ENCODE measurements around the gene NKD1. TPM values are rescaled to one million over a fixed set of nuclear protein-coding genes. Genes with fewer than 3 reads are reported as not detected.

The NKD1 gene
- total RNA-seq, 1 experiment from 2014 or later, result 0.44 TPM

DNA sequence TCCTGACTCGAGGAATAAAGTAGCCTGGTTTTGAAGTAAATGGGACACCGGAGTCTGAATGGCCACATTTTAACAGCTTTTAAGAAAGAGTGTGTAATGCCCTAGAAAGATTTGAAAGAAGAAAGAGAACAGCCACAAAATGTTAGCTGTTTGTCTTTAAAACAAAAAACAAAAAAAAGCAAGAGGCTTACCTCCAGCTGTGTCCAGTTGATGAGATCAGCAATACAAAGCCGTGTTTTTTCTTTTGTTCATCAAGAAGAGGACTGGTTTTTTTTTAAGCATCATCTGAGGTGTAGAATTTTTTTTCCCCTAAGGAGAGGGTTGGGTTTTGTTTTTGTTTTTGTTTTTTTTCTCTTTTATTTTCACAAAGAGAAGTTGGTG lies 58.8 kb downstream of the NKD1 start:
- Histone ChIP-seq H3K4me3 (no peak overlapping the region), H4K20me1 (ENCODE audit: insufficient read depth) (no peaks in the 10 kb centered on the region), H3K4me2 (no peak overlapping the region), H3K27ac (no peak overlapping the region), H3K9me2 (ENCODE audit: insufficient read depth) (no peaks in the 10 kb centered on the region), H3K4me1 (replicated peaks; ENCODE audit: insufficient read depth) (no peaks in the 10 kb centered on the region), H3F3A (ENCODE audit: insufficient read depth, low read depth) (no peaks in the 10 kb centered on the region), H3K36me3 (ENCODE audit: low read depth) (no peaks in the 10 kb centered on the region), H3K9me3 (ENCODE audit: insufficient read depth, low read depth) (no peaks in the 10 kb centered on the region), H3K27me3 (ENCODE audit: insufficient read depth, low read depth) (no peaks in the 10 kb centered on the region), H3K79me2 (ENCODE audit: low read depth) (no peaks in the 10 kb centered on the region), H2AFZ (no peak overlapping the region)
- ChIA-PET POLR2A (ENCODE audit: unreplicated experiment) (no interaction called here), CTCF (no interaction called here)
- intact Hi-C loops (cut with micrococcal nuclease; ENCODE audit: unreplicated experiment), result no loop called here
- no TSS peak for BruUV-seq (replicated peaks)
- TF ChIP-seq EZH2 (IDR thresholded peaks at IDR 0.05; ENCODE audit: low read depth), result no peak
- TF ChIP-seq CTCF (conservative IDR thresholded peaks at IDR 0.05), result no peak
- no peak for DNase-seq

- H4K20me1 ChIP-seq (ENCODE audit: insufficient read depth), result no peaks in the 10 kb centered on the region
- no peaks in the 10 kb centered on the region for H3K9me2 ChIP-seq (ENCODE audit: insufficient read depth)
- H3K27ac ChIP-seq, result no peak overlapping the region
- ChIA-PET POLR2A (ENCODE audit: unreplicated experiment) (no interaction called here), CTCF (no interaction called here)
- intact Hi-C loops (cut with micrococcal nuclease; ENCODE audit: unreplicated experiment), result no loop called here
- no peaks in the 10 kb centered on the region for H3K79me2 ChIP-seq (ENCODE audit: low read depth)
- H3K27me3 ChIP-seq (ENCODE audit: insufficient read depth, low read depth), result no peaks in the 10 kb centered on the region
- H3K4me3 ChIP-seq, result no peak overlapping the region
- H3K9me3 ChIP-seq (ENCODE audit: insufficient read depth, low read depth), result no peaks in the 10 kb centered on the region
- H2AFZ ChIP-seq, result no peak overlapping the region
- no peak for TF ChIP-seq CTCF (conservative IDR thresholded peaks at IDR 0.05)
- no peak overlapping the region for H3K4me2 ChIP-seq
- H3K36me3 ChIP-seq (ENCODE audit: low read depth), result no peaks in the 10 kb centered on the region
- H3K4me1 ChIP-seq (replicated peaks; ENCODE audit: insufficient read depth), result no peaks in the 10 kb centered on the region
- no TSS peak for BruUV-seq (replicated peaks)
- no peaks in the 10 kb centered on the region for H3F3A ChIP-seq (ENCODE audit: insufficient read depth, low read depth)
- DNase-seq, result no peak
These were observed 59.3 kb downstream of the NKD1 start for GRCh38 chr16:50607447-50607846.

DNA sequence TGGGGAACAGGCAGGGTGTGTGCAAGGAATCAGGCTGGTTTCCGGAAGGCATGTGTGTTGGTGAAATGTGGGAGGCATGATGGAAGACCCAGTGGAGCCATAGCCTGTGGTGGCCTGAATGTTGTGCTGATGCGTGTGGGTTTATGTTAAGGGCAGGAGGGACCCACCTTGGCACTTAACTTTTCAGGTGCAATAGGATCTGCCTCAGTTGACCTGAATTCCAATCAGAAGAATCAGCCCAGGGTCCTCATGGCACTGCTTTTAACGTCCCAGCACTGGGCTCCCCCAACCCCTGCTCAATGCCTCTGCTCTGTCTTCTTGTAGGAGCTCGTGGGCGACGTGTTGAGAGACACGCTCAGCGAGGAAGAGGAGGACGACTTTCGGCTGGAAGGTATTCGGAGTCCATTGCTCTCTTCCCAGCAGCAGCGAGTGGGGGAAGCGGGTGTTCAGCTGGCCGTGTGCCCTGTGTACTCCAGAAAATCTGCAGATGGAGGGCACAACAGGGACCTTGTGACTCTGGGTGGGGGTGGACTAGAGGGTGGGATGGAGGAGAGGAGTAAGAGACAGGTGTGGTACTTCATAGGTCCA lies 59.9 kb downstream of the NKD1 start:
- CTCF ChIA-PET, result no interaction called here
- Histone ChIP-seq H3K4me3 (no peak overlapping the region), H3K27ac (no peak overlapping the region), H3K9me3 (ENCODE audit: insufficient read depth, low read depth) (no peaks in the 10 kb centered on the region), H3K4me2 (no peak overlapping the region), H3K4me1 (replicated peaks; ENCODE audit: insufficient read depth) (no peaks in the 10 kb centered on the region), H3K79me2 (ENCODE audit: low read depth) (no peaks in the 10 kb centered on the region), H3F3A (ENCODE audit: insufficient read depth, low read depth) (no peaks in the 10 kb centered on the region), H2AFZ (no peak overlapping the region), H3K9me2 (ENCODE audit: insufficient read depth) (no peaks in the 10 kb centered on the region), H3K27me3 (ENCODE audit: insufficient read depth, low read depth) (no peaks in the 10 kb centered on the region), H3K36me3 (ENCODE audit: low read depth) (no peaks in the 10 kb centered on the region), H4K20me1 (ENCODE audit: insufficient read depth) (no peaks in the 10 kb centered on the region)
- BruUV-seq (replicated peaks), result no TSS peak
- POLR2A ChIA-PET (ENCODE audit: unreplicated experiment), result no interaction called here
- intact Hi-C loops (cut with micrococcal nuclease; ENCODE audit: unreplicated experiment), result no loop called here
- no peak for DNase-seq
- no peak for TF ChIP-seq EZH2 (IDR thresholded peaks at IDR 0.05; ENCODE audit: low read depth)
- TF ChIP-seq CTCF (conservative IDR thresholded peaks at IDR 0.05), result no peak
